Measurements from ENCODE around the gene GALNT10.

The GALNT10 gene

GRCh38 chr5:154190595-154191304, at the start of gene GALNT10:
GALNT10 (plus strand) TSS chr5:154190733; CDS start chr5:154190867, 134 bp downstream.
- H3K27ac ChIP-seq = peak within 1 kb of the TSS; percentile 88
- TF ChIP-seq CTCF (conservative IDR thresholded peaks at IDR 0.05) = no peak

DNA sequence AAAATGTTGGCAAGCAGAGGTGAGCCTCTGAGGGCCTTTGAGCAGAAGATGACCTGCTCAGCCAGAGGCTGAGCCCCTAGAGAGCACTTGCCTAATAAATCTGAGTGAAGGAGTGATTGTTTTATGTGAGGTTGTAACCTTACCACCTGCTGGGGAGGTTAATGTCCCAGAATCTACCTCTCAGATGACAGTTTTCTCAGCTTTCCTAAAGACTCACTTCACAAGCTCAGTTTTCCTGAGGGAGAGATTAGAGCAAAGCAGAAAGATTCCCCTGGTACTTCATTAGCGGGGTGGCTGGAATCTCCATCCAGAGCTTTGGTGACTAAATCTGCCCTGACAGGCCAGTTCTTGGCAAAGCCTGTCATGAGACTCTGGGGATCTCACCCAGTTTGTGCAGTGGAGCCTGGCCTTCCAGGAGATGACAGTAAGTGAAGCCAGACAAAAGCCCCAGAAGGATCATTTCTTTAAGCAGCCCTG, 48.8 kb upstream of the GALNT10 start:
- no peak for TF ChIP-seq CTCF (conservative IDR thresholded peaks at IDR 0.05)
- no peak overlapping the region for H3K27ac ChIP-seq

GRCh38 chr5:154143211-154143641, 47.3 kb upstream of the GALNT10 start:
- H3K27ac ChIP-seq = no peak overlapping the region
- TF ChIP-seq CTCF (conservative IDR thresholded peaks at IDR 0.05) = no peak

GRCh38 chr5:154145268-154145667, 45.3 kb upstream of the GALNT10 start:
- H3K27ac ChIP-seq = no peak overlapping the region
- no peak for TF ChIP-seq CTCF (conservative IDR thresholded peaks at IDR 0.05)

DNA sequence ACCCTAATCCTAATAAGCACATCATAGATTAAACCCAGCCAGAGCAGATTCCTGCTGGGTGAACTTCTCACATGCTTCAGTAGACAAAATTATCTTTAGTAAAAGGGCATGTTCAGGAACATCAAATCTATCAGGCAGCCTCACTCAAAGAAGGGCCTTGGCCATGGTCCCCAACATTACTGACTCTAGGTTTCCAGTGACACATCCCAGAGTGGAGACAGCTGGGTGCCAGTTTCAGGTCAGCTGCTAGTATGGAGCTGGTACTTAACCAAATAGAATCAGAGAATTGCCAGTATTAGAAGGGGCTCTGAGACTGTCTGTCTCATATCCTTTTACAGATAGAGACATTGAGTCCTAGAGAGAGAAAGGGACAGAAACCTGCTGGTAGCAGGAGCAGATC, 44.1 kb upstream of the GALNT10 start:
- TF ChIP-seq CTCF (conservative IDR thresholded peaks at IDR 0.05) = no peak
- no peak overlapping the region for H3K27ac ChIP-seq

GRCh38 chr5:154147666-154148065, 42.9 kb upstream of the GALNT10 start:
- no peak overlapping the region for H3K27ac ChIP-seq
- TF ChIP-seq CTCF (conservative IDR thresholded peaks at IDR 0.05) = no peak

DNA sequence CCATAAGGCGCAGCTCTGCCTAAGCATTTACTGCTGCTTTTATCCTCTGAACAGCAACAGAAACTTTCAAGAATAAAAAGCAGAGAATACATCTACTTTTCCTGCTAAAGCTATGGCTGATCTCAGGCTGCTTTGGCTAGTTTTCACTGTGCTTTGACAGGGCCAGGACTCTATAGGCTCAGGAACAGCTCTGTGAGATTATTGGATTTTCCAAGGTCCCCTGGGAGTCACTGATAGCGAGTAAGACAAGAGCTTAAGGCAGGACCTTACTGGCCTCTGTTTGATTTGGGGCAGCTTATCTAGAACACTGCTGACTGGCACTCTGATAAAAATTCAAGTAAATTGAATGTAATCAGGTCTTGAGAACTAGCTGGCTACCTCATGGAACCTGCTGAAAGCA, 40.1 kb upstream of the GALNT10 start:
- peak overlapping the region; percentile 49; the same call in 1 of the 2 replicates for H3K27ac ChIP-seq
